Activated naive CD8-positive, alpha-beta T cell treated with anti-CD3 and anti-CD28 coated beads, Interleukin-2, amount 50 U/mL, for 24 hours (primary cell): ENCODE data around the gene ITGA6.

ENCODE experiments used
- ATAC-seq: fragments of 150-1000 bp; cut with Tn5 transposase; one replicate; pipeline ENCODE4 v1.10.0; 2021
- DNase-seq: peaks from one replicate; pipeline ENCODE4 v3.0.0; 2021
- H3K27ac Mint-ChIP-seq: one replicate; pipeline ENCODE4 v1.8.0; 2021; ENCODE audit warnings: mild to moderate bottlenecking, mixed read lengths
- H3K27me3 Mint-ChIP-seq: one replicate; pipeline ENCODE4 v1.8.0; 2021; ENCODE audit warnings: mixed read lengths
- H3K36me3 Mint-ChIP-seq: one replicate; pipeline ENCODE4 v1.8.0; 2021; ENCODE audit warnings: low read depth, mixed read lengths
- H3K4me1 Mint-ChIP-seq: one replicate; pipeline ENCODE4 v1.8.0; 2021; ENCODE audit warnings: mixed read lengths
- H3K4me3 Mint-ChIP-seq: one replicate; pipeline ENCODE4 v1.8.0; 2021; ENCODE audit warnings: mild to moderate bottlenecking, moderate library complexity, mixed read lengths
- H3K9me3 Mint-ChIP-seq: one replicate; pipeline ENCODE4 v1.8.0; 2021; ENCODE audit warnings: mixed read lengths

ITGA6 gene

GRCh38 chr2:172481507-172482262 is 54.3 kb downstream of the ITGA6 start:
- H3K9me3 Mint-ChIP-seq, result no peaks in the 10 kb centered on the region

GRCh38 chr2:172484253-172484652 is 56.9 kb downstream of the ITGA6 start:
- no peak overlapping the region for H3K27ac Mint-ChIP-seq
- ATAC-seq, result no peak

More at GRCh38 chr2:172481507-172482262, 54.3 kb downstream of the ITGA6 start:
- Mint-ChIP-seq H3K27me3 (no peaks in the 10 kb centered on the region), H3K4me1 (peaks cover 48% of the 10 kb centered on the region), H3K4me3 (no peak overlapping the region), H3K27ac (no peak overlapping the region), H3K36me3 (peaks cover 7% of the 10 kb centered on the region)
- DNase-seq (no peak), ATAC-seq (no peak)

DNA sequence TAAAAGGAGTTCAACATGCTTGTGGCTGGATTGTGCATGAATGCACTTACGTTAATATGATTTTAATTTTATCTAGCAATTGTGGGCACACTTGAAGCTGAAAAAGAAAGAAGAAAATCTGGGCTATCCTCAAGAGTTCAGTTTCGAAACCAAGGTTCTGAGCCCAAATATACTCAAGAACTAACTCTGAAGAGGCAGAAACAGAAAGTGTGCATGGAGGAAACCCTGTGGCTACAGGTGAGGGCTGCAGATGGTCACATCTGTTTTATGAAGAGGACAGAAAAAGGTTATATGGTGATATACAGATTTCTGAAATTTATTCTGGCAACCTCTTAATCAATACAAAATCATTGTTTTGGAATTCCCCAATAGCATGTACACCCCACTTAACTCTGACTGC is 57.3 kb downstream of the ITGA6 start:
- Mint-ChIP-seq H3K36me3 (peaks cover 5% of the 10 kb centered on the region), H3K27ac (no peak overlapping the region), H3K9me3 (no peaks in the 10 kb centered on the region), H3K4me3 (no peak overlapping the region), H3K27me3 (no peaks in the 10 kb centered on the region), H3K4me1 (peaks cover 44% of the 10 kb centered on the region)
- no peak for ATAC-seq
- no peak for DNase-seq

More at GRCh38 chr2:172484253-172484652, 56.9 kb downstream of the ITGA6 start:
- Mint-ChIP-seq H3K36me3 (peaks cover 8% of the 10 kb centered on the region), H3K9me3 (no peaks in the 10 kb centered on the region), H3K4me3 (no peak overlapping the region), H3K4me1 (peaks cover 48% of the 10 kb centered on the region), H3K27me3 (no peaks in the 10 kb centered on the region)
- no peak for DNase-seq

- Mint-ChIP-seq H3K4me3 (no peak overlapping the region), H3K36me3 (peaks cover 19% of the 10 kb centered on the region), H3K27me3 (no peaks in the 10 kb centered on the region), H3K27ac (no peak overlapping the region), H3K4me1 (peaks cover 23% of the 10 kb centered on the region), H3K9me3 (no peaks in the 10 kb centered on the region)
- DNase-seq, result no peak
- no peak for ATAC-seq
These were observed 61.2 kb downstream of the ITGA6 start for GRCh38 chr2:172488556-172488955.

- Mint-ChIP-seq H3K36me3 (peaks cover 19% of the 10 kb centered on the region), H3K9me3 (no peaks in the 10 kb centered on the region), H3K27me3 (no peaks in the 10 kb centered on the region), H3K4me1 (peaks cover 27% of the 10 kb centered on the region), H3K4me3 (no peak overlapping the region), H3K27ac (no peak overlapping the region)
- DNase-seq (no peak), ATAC-seq (no peak)
These were observed 62.3 kb downstream of the ITGA6 start for GRCh38 chr2:172489681-172490080.

DNA sequence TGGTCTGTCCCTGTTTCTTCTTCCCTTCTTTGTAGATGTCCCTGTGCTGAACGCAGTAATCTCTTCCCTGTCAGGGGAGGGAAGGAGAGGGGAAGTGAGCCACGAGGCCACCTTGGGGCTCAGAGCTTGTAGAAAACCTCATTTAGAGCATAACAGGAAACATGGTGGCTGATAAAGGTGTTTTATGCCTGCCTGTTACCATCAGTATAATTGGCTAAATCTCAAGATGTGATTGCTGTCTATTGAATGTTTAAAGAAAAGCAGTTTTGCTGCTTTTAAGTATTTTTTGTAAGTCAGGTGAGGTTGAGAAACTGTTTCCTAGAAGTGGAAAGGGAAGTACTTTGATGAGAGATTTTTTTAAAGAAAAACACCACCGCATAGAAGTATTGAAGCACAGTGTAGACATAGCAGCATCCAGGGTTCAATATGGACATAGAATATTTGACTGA is 68.8 kb downstream of the ITGA6 start:
- H3K4me1 Mint-ChIP-seq, result peaks cover 62% of the 10 kb centered on the region
- DNase-seq, result no peak
- H3K4me3 Mint-ChIP-seq, result no peak overlapping the region
- ATAC-seq, result no peak
- peaks cover 25% of the 10 kb centered on the region for H3K36me3 Mint-ChIP-seq
- H3K27ac Mint-ChIP-seq, result peak overlapping the region; percentile 76
- H3K9me3 Mint-ChIP-seq, result no peaks in the 10 kb centered on the region
- no peaks in the 10 kb centered on the region for H3K27me3 Mint-ChIP-seq

- peaks cover 25% of the 10 kb centered on the region for H3K36me3 Mint-ChIP-seq
- ATAC-seq, result no peak
- H3K4me3 Mint-ChIP-seq, result no peak overlapping the region
- H3K9me3 Mint-ChIP-seq, result no peaks in the 10 kb centered on the region
- no peak for DNase-seq
- H3K4me1 Mint-ChIP-seq, result peaks cover 21% of the 10 kb centered on the region
- H3K27me3 Mint-ChIP-seq, result no peaks in the 10 kb centered on the region
- H3K27ac Mint-ChIP-seq, result no peak overlapping the region
These were observed 79.8 kb downstream of the ITGA6 start for GRCh38 chr2:172507199-172507598.

DNA sequence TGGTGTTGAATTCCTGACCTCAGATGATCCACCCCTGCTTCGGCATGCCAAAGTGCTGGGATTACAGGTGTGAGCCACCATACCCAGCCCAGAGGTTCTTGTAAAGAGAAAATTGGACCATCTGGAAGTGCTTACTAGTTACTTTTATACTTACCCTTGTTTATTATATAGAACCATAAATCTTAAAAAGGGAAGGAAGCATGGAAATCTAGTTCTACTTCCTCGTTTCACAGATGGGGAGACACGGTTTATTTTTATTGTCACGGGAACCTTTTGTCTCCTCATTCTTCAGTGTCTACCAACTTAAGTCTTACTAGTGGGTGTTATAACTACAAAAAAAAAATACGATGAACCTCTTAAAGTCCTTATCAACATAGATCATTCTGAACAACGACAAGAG is 82.7 kb downstream of the ITGA6 start:
- no peaks in the 10 kb centered on the region for H3K27me3 Mint-ChIP-seq
- ATAC-seq, result no peak
- peaks cover 22% of the 10 kb centered on the region for H3K9me3 Mint-ChIP-seq
- no peak overlapping the region for H3K4me3 Mint-ChIP-seq
- DNase-seq, result no peak
- H3K36me3 Mint-ChIP-seq, result peaks cover 37% of the 10 kb centered on the region
- no peak overlapping the region for H3K27ac Mint-ChIP-seq
- peaks cover 25% of the 10 kb centered on the region for H3K4me1 Mint-ChIP-seq

DNA sequence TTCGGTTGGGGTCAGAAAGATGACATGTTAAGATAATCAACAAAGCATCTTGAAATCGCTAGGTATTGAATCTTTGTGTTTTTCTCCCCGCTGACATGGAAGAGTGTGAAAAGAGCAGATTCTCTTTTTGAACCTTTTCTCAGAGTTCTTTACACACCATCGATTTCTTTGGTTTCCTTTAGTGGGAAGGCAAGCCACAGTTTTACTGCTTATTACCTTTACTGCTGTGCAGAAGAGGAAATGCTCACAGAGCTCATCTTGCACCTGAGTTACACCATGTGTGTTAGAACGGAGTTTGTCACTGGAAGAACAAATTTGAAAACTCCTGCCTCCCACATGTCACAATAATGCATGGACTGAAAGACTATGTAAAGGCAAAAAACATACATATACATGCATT is 83.2 kb downstream of the ITGA6 start:
- Mint-ChIP-seq H3K27me3 (no peaks in the 10 kb centered on the region), H3K9me3 (peaks cover 22% of the 10 kb centered on the region), H3K4me1 (peaks cover 25% of the 10 kb centered on the region), H3K4me3 (no peak overlapping the region), H3K27ac (no peak overlapping the region), H3K36me3 (peaks cover 37% of the 10 kb centered on the region)
- DNase-seq, result no peak
- no peak for ATAC-seq

DNA sequence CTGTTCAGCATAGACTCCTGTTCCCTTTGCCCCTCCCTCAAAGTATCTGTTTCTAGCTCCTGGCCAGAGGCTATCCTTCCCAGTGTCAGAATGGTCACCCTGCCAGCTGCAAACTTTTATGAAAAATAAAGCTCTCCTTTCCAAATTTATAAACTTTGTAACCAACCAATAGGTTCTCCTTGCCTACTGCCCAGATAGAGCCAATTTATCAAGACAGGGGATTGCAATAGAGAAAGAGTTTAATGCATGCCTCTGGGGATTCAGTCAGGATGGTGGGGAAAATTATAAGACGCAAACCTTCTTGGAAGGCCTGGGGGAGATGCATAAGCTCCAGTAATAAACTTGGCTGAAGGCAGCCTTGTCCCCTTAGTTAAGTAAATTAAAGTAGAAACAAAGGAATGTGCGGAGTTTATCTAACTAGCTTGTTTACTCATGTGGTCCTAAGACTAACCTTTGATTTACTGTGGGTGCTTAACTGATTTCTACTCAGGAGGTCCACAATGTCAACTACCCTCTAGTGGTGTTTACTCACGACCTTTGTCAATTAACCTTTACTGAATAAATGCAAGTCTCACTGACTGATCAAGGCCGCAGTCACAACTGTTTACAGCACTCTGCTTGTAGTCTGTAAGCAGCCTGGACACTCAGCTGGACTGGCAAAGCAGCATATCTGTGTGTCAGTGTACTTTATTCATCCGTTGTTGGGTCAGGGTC is 85.6 kb downstream of the ITGA6 start:
- no peak for DNase-seq
- H3K9me3 Mint-ChIP-seq, result peaks cover 22% of the 10 kb centered on the region
- H3K4me3 Mint-ChIP-seq, result no peak overlapping the region
- H3K27ac Mint-ChIP-seq, result peak overlapping the region; percentile 19
- H3K27me3 Mint-ChIP-seq, result no peaks in the 10 kb centered on the region
- H3K4me1 Mint-ChIP-seq, result peaks cover 30% of the 10 kb centered on the region
- no peak for ATAC-seq
- peaks cover 28% of the 10 kb centered on the region for H3K36me3 Mint-ChIP-seq

GRCh38 chr2:172513524-172513900 is 86.1 kb downstream of the ITGA6 start:
- Mint-ChIP-seq H3K27ac (peak overlapping the region; percentile 19), H3K4me3 (no peak overlapping the region), H3K36me3 (peaks cover 28% of the 10 kb centered on the region), H3K4me1 (peaks cover 30% of the 10 kb centered on the region), H3K9me3 (peaks cover 22% of the 10 kb centered on the region), H3K27me3 (no peaks in the 10 kb centered on the region)
- no peak for DNase-seq
- no peak for ATAC-seq

DNA sequence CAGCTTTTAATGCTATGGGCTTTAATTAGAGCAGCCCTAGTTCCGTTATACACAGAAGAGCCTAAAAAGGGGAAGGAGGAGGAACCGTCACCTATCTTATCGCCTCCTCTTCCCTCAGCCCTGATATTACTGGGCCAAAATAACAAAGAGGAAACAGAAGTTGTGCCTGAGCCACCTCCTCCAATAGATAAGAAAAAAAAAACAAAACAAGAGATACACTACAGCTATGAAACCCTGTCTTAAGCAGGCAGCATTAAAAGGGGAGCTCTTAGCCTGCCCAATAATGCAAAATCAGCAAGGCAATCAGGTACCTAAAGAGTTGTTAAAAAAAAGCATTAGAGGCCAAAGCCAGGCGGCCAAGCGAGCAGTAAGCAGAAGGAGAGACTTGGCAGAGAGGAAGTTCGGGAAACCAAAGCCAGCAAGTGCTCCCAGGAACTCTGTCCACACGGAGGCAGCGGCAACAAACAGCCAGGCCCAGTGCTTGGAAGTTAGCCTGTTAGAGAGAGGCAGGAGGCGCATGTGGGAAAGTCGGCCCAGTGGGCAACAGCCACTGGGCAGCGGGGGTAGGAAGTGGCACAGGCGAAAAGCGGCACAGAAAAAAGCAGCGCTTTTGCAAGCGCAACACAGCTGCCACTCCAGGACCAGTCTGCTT is 86.7 kb downstream of the ITGA6 start:
- no peak overlapping the region for H3K4me3 Mint-ChIP-seq
- ATAC-seq (no peak), DNase-seq (no peak)
- H3K36me3 Mint-ChIP-seq, result peaks cover 26% of the 10 kb centered on the region
- peaks cover 24% of the 10 kb centered on the region for H3K9me3 Mint-ChIP-seq
- no peaks in the 10 kb centered on the region for H3K27me3 Mint-ChIP-seq
- H3K27ac Mint-ChIP-seq, result no peak overlapping the region
- H3K4me1 Mint-ChIP-seq, result peaks cover 27% of the 10 kb centered on the region

GRCh38 chr2:172516299-172516698 is 88.9 kb downstream of the ITGA6 start:
- DNase-seq (no peak), ATAC-seq (no peak)
- peaks cover 12% of the 10 kb centered on the region for H3K4me1 Mint-ChIP-seq
- no peaks in the 10 kb centered on the region for H3K27me3 Mint-ChIP-seq
- no peak overlapping the region for H3K27ac Mint-ChIP-seq
- H3K36me3 Mint-ChIP-seq, result peaks cover 37% of the 10 kb centered on the region
- H3K4me3 Mint-ChIP-seq, result no peak overlapping the region
- H3K9me3 Mint-ChIP-seq, result peaks cover 41% of the 10 kb centered on the region

DNA sequence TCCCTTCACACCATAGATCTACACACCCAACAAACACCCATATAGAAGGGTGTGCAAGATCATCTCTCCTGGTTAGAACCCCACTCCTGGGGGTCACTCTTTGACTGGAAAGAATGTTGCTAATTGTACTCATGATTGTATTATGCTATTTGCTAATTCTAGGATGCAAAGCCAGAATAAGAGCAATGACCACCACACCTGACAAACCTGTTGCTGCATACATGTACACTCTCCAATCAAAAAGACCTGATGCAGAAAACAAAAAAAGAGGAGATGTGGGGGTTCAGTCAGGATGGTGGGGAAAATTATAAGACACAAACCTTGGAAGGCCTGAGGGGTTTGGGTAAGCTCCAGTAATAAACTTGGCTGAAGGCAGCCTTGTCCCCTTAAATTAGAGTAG is 91.6 kb downstream of the ITGA6 start:
- H3K4me1 Mint-ChIP-seq, result peaks cover 7% of the 10 kb centered on the region
- peaks cover 18% of the 10 kb centered on the region for H3K36me3 Mint-ChIP-seq
- H3K27ac Mint-ChIP-seq, result no peak overlapping the region
- no peak overlapping the region for H3K4me3 Mint-ChIP-seq
- H3K27me3 Mint-ChIP-seq, result no peaks in the 10 kb centered on the region
- ATAC-seq (no peak), DNase-seq (no peak)
- H3K9me3 Mint-ChIP-seq, result peaks cover 27% of the 10 kb centered on the region

DNA sequence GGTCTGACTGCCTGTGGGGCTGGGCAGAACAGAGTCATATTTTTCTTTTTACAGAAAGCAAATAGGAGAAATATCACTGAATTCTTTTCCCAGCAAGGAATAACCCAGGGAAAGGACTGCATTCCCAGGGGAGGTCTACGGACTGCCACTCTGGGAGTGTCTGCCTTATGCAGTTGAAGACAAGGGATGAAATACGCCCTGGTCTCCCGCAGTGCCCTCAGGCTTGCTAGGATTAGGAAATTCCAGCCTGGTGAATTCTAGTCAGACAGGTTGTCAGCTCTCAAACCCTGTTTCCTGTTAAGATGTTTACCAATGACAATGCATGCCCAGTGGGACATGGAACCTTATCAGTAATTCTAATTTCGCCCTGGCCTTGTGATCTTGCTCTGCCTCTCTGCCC is 98.2 kb downstream of the ITGA6 start:
- peaks cover 25% of the 10 kb centered on the region for H3K9me3 Mint-ChIP-seq
- H3K4me1 Mint-ChIP-seq, result no peaks in the 10 kb centered on the region
- peaks cover 22% of the 10 kb centered on the region for H3K36me3 Mint-ChIP-seq
- H3K27ac Mint-ChIP-seq, result no peak overlapping the region
- DNase-seq (no peak), ATAC-seq (no peak)
- H3K27me3 Mint-ChIP-seq, result no peaks in the 10 kb centered on the region
- H3K4me3 Mint-ChIP-seq, result no peak overlapping the region
